ENCODE data around the gene OPCML.

The OPCML gene

DNA sequence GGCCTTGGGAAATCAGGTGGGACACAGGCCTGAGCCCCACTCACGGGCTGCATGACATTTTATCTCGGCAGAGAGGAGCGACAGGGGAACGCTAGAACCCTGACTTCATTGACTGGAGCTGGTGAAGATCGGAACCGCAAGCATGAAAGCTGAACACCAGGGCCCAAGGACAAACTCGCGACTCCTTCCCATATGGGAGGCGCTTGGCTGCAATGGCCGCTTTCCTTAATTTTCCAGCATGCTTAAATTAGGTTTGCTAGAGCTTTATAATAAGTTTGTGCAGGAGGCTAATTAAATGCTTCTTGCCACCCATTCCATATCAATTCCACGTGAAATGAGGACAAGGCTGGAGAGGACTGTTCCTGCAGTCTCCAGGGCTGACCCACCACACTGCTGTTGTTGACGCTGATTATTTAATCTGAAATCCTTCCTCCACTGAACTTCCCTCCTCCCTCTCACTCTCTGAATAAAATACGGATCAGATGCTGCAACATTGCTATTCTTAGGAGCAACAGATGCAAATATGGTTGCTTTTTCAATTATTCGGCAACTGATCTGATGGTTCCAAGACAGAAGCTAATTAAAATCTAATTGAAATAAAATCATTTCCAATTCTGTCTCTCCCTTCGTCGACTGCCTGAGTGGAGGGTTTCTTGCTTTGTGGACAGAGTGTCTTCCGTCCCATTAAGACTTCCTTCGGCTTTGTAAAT, 692.9 kb downstream of the OPCML start:
- H3K27ac ChIP-seq, result no peak overlapping the region
- TF ChIP-seq, protein P1, sequence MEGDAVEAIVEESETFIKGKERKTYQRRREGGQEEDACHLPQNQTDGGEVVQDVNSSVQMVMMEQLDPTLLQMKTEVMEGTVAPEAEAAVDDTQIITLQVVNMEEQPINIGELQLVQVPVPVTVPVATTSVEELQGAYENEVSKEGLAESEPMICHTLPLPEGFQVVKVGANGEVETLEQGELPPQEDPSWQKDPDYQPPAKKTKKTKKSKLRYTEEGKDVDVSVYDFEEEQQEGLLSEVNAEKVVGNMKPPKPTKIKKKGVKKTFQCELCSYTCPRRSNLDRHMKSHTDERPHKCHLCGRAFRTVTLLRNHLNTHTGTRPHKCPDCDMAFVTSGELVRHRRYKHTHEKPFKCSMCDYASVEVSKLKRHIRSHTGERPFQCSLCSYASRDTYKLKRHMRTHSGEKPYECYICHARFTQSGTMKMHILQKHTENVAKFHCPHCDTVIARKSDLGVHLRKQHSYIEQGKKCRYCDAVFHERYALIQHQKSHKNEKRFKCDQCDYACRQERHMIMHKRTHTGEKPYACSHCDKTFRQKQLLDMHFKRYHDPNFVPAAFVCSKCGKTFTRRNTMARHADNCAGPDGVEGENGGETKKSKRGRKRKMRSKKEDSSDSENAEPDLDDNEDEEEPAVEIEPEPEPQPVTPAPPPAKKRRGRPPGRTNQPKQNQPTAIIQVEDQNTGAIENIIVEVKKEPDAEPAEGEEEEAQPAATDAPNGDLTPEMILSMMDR (conservative IDR thresholded peaks at IDR 0.05), result no peak

DNA sequence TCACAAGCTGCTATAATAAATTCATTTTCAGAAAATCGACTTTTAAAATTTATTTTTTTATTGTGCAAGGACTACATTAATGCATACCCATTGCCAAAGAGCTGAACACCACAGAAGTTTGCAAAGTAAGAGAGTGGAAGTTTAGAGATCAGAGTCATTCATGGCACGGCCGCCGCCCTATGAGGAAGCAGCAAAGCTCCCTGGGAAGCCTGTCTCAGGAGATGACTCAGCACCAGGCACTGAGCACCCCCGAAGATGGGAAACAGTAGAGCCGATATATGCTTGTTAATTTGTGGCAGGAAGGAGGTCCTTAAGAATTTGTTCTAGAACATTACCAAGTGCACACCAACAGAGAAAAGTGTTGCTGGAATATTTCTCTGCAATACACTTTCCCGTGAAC, 693.7 kb downstream of the OPCML start:
- TF ChIP-seq, protein P1 (conservative IDR thresholded peaks at IDR 0.05), result no peak
- H3K27ac ChIP-seq, result no peak overlapping the region

DNA sequence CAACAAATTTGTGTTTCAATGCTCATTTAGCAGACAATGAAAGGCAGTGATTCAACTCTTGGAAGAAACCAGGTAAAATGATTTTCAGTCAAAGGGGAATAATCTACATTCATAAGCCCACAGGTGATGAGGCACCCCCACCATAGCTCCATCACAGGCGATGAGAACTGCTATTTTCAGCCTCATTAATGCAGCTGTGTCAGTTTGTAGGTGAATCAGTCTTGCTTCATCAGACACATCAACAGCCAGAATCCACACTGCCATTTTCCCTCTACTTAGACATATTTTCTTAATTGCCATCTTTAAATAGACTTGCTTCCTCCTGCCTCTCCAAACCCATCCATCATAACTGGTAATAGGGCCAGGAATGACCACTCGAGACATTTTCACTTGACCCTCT, 701.0 kb downstream of the OPCML start:
- TF ChIP-seq, protein P1 (conservative IDR thresholded peaks at IDR 0.05), result no peak
- H3K27ac ChIP-seq, result no peak overlapping the region

DNA sequence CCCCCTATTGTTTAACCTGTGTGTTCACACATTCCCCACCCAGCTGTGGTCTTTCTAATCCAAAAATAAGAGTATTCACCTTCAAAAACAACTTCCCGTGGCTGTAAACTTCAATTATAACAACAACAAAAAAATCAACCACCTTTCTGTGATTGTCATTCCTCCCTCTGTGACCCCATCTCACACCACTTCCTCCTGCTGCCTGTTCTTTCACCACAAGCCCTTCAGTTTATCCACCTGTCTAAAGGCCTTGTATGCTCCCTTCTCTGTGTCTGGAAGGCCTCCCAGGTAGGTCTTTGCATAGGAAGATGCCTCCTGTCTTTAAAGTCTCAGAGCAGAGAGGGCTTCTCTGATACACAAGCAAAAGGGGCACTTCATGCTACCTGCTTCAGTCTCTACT, 707.7 kb downstream of the OPCML start:
- TF ChIP-seq, protein P1 (conservative IDR thresholded peaks at IDR 0.05), result no peak

DNA sequence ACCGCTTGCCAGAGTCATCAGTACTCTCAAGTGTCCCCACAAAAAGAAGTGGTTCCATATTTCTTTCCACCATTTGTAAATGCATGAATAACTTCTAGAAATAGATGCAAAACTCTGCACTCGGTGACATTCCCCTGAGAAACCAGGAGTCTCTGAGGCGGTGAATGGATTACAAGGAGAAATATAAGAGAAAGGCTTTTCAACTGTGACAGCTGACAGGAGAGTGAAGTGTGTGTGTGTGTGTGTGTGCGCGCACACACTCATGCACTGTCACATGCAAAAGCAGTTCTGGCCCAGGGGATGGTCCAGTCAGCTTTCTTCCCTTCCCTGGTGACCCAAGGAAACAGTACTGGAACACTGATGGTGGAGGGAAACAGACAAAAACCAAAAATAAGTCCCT, 710.0 kb downstream of the OPCML start:
- H3K27ac ChIP-seq, result no peak overlapping the region
- TF ChIP-seq, protein P1 (conservative IDR thresholded peaks at IDR 0.05), result no peak

More for the DNA sequence above, 707.7 kb downstream of the OPCML start:
- no peak overlapping the region for H3K27ac ChIP-seq

DNA sequence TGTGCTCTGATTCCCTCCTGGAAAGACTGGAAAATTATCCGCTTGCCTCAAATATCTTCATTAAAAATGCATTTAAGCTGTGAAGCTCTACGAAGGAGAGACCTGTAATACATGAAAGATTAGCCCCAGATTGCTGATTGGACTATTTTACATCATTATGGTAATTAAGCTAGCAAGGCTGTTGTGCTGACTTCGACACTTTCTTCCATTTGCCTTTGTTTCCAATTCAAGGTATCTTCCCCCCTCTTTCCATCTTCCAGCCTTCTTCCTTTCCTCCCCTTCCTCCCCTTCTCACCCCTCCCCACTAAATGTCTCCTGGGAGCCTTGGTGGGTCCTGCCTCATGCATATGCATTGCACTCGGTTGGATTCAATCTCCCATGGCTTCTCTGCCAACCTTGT, 710.8 kb downstream of the OPCML start:
- TF ChIP-seq, protein P1 (conservative IDR thresholded peaks at IDR 0.05), result no peak
- H3K27ac ChIP-seq, result no peak overlapping the region

DNA sequence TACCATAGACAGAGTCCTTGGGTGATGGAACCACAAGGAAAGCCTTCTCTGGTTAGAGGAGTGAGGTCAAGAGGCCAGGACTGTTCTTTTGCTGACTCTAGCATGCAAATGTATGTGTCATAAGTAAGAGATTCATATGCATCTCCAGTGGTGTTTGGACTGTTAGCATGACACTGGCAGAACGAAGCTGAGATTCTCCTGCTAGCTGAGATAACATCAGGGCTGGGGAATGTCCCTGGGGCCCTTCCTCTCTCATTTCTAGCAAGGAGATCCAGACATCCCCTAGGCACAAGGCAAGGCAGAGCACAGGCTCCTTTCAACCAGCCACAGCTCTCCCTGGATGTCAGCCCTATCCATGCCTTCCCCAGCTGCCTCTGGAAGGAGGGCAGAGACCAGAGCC, 711.3 kb downstream of the OPCML start:
- TF ChIP-seq, protein P1 (conservative IDR thresholded peaks at IDR 0.05), result no peak

More for the DNA sequence above, 711.3 kb downstream of the OPCML start:
- no peak overlapping the region for H3K27ac ChIP-seq

Data from VCaP (cell line).